COR-L47 (cell line): ENCODE data around the gene COTL1.

Experiments used
- DNase-seq: peaks from one replicate; lab custom pipeline; 2025; lab: John Stamatoyannopoulos, UW

The COTL1 gene, protein sequence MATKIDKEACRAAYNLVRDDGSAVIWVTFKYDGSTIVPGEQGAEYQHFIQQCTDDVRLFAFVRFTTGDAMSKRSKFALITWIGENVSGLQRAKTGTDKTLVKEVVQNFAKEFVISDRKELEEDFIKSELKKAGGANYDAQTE

GRCh38 chr16:84617791-84618580 is at the start of gene COTL1:
TSS of gene COTL1 (minus strand) at chr16:84618078. CDS start at chr16:84617914, 164 bp downstream.
- peak; percentile 94 for DNase-seq

DNA sequence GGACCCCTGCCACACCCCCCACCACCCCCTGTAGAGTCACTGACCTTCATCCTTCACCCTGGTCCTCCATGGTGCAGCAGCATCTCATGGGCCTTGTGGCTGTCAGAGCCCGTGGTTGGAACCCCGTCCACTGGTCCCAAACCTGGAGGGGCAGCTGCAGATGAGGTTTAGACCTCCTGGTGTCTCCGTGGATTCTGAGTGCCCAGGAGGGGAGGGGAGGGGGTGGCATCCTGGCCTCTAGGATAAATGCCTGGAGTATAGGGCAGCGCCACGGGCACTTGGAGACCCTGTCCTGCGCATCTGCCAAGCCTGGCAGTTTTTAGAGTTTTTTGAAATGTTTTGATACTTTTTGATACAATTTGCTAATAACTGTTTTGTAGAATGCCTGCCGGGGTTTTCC is 48.0 kb upstream of the COTL1 start:
- no peak for DNase-seq

GRCh38 chr16:84665359-84665758 is 47.5 kb upstream of the COTL1 start:
- no peak for DNase-seq

DNA sequence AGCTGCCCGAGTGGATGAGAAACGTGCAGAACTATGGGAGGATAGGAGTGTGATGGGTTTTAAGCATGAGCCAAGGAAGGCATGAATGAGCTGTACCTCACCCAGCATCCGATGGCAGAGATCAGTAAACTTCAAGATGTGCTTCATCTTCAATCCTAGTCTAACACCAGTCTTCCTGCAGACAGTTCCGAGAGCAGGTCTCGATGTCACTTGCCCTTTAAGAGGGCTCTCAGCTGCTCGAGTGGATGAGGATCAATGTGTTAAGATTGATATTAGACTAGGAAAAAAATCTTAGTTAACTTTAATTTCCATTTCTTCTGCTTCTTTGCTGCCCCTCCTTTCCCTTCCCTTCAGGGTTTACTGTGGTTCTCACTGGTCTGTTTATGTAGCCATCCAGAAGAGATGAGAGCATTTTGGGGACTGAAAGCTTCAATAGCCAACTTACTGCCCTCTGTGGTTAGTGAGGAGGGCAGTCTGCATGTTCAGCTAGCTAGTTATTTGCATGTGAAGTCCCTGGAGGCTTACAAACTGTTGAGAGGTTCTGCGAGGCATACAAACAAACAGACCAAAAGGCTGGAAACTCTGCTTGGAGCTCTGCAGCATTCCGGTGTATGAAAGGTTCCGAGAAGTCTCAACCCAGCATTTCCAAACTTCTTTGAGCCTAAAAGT is 45.7 kb upstream of the COTL1 start:
- DNase-seq: no peak

GRCh38 chr16:84662471-84662870 is 44.6 kb upstream of the COTL1 start:
- DNase-seq: no peak

- DNase-seq: no peak
Measured at GRCh38 chr16:84661418-84662060, 43.7 kb upstream of the COTL1 start.

- no peak for DNase-seq
Measured at GRCh38 chr16:84660973-84661372, 43.1 kb upstream of the COTL1 start.

DNA sequence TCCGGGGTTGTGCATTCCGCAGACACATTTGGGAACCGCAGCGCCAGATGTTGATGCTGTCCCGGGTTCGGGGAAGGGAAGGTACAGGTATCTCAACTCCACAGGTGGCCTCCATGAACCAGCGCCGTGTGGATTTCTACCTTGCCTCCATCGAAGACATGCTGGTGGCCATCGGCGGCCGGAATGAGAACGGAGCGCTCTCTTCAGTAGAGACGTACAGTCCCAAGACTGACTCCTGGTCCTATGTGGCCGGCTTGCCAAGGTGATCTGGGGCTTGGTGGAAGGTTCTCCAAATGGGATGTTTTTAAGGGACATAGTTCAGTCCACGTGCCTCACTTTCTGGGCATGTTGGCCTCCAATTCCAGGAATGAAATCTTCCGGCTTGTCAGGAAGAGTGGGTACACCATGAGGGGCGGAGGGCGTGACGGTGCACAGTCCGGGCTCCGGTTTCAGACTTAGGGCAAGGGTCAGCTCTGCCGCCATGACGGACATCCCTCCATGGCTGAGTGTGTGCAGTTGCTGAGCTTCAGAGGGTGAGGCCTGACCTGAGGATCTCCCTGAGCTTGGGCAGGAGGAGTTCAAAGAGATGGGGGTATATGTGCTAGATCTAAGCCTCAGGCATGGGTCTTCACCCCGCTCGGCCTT is 41.9 kb upstream of the COTL1 start:
- DNase-seq: no peak

- no peak for DNase-seq
Measured at GRCh38 chr16:84658690-84659089, 40.8 kb upstream of the COTL1 start.

- DNase-seq: no peak
Measured at GRCh38 chr16:84657229-84657837, 39.5 kb upstream of the COTL1 start.

DNA sequence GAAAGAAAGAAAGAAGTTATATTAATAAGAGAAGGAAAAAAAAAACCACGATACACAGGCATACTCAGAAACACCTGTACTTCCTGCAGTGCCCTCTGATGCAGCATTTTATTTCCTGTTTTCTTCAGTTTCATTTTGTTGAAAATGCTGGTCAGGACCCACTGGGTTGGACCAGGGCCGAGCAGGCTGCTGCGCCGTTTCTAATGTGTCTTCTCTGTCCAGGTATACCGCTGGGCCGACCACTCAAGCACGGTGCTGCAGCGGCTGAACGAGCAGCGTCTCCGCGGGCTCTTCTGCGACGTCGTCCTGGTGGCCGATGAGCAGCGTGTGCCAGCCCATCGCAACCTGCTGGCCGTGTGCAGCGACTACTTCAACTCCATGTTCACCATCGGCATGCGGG is 38.8 kb upstream of the COTL1 start:
- DNase-seq: no peak

DNA sequence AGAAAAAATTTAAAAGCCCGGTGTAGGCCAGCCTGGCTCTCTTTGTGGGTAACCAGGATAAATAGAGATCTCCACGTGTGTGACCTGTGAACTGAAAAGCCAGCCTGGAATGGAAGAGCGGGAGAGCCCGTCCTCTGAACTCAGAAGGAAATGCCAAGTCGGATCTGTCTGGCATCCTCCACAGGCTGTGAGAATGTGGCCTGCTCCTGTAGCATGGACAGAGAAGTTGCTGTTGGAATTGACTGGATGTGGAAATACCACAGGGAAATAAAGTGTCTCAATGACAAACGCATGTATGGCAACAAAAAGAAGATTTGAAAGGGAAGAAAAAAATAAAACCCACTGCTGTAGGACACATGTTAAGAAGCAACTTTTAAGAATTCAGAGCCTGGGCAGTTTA is 37.1 kb upstream of the COTL1 start:
- DNase-seq: no peak

GRCh38 chr16:84654238-84654637 is 36.4 kb upstream of the COTL1 start:
- DNase-seq: no peak

- DNase-seq: no peak
Measured at GRCh38 chr16:84652566-84652965, 34.7 kb upstream of the COTL1 start.

DNA sequence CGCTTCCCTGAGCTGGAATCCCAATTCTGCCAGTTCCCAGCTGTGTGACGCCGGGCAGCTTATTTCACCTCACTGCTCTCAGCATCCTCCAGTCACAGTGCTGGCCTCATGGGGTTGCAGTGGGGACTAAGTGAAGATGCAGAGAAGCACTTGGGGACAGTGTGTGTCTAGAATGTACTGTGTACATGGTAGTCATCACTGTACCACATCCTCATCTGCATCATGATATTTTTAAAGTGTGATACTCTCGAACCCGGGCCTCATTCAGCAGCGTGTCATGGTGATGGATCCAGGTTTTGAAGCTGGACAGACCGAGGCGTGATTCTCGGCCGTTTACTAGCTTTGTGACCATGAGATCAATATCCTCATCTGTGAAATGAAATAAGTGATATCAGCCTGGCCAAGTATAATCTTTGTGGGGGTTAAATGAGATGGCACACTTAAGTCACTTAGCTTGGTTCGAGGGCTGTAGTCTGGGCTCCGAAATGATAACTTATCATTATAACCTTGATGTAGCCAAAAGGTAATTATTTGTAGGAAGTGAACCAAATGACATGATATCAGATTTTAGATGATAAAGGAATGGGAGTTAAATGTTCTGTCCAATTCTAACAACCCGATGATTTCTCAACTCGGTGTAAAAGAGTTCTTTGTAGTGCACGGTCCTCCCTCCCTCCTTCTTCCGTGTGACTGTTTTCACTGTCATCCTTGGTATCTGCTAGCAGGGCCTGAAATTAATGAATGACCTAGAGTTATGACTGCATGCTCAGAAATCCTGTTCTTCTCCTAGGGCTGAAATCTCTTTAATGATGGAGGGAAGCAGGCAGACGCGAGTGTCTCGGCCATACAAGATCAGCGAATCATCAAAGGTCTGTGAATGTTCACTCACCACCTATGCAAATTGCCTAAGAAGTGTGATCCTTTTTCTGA is 32.4 kb upstream of the COTL1 start:
- DNase-seq: no peak

DNA sequence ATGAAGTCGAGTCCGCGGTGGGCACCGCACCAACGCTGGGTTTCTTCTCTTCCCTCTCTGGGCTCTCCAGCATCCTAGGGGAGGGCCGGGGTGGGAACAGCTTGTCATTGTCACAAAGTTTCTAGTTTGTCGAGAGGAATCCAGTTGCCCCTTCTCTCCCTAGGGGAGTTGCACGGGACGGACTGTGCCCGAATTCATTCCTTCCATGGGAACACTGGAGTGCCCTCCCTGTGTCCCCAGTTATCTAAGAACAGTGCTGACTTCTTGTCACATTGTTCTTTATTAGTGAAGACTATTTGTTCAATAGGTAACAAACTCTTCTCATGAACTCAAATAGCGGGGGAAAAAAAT is 31.6 kb upstream of the COTL1 start:
- no peak for DNase-seq

DNA sequence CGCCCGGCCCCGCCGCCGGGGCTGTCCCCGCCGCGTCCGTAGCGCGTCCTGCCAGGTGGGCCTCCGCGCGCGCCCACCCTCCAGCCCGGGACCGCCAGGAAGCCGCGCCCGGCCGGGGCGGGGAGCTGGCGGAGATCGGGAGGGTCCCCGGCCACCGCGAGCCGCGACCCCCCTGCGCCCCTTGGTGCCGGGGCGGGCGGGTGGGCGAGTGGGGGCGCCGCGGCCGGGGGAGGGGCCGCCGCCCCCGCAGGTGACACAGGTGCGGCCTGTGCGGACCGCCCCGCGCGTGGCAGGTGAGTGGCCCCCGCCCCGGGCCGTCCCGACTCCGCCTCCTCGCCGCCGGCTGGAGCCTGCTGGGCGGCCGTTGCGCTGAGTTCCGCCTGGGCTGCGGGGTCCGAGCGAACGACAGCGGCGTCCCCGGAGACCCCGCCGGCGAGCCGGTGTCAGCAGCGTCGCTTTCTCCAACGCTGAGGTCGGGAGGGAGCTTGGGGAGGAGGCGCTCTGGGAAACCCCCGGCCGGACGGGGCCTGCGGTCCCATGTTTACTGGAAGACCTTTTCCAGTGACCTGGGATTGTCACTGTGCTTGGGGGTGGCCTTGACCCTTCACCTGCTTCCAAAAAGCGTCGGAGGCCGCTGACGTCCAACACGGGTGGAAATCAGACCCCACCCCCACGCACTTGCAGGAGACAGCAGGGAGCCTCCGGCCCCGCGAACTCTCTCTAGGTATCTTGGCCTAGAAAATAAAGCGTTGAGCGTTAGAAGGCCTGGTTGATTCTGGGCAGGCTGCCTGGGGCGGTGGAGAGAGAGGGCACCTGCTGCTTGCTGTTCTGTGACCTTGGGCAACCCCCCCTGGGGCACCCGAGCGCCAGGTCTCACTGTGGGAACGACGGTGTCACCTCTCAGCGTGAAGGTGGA is 31.0 kb upstream of the COTL1 start:
- no peak for DNase-seq

GRCh38 chr16:84647828-84648594 is 30.1 kb upstream of the COTL1 start, which contains the start of gene KLHL36:
TSS of gene KLHL36 (plus strand) at chr16:84648511. CDS start at chr16:84650868, 2,357 bp downstream.
- DNase-seq: no peak

- no peak for DNase-seq
Measured at GRCh38 chr16:84643674-84644073, 25.8 kb upstream of the COTL1 start.
